SK-N-SH (cell line): Measurements from ENCODE around the gene NOP53.

ENCODE experiments used
- EP300 ChIP-seq, 2 experiments: IDR thresholded peaks; 2 replicates each; pipeline versions ENCODE4 v1.4.0 to v1.6.1; 2012; ENCODE audit warnings: borderline replicate concordance in 1 of 2, low read depth in 1 of 2, low read length in 1 of 2
- TF ChIP-seq, protein P1 (sequence below): fragments of 200-600 bp; sonication (generic); IDR thresholded peaks from 2 replicates; pipeline ENCODE4 v1.6.1; 2017; ENCODE audit warnings: antibody characterized with exemption, mild to moderate bottlenecking, moderate library complexity
- TF ChIP-seq, protein P2 (sequence below): IDR thresholded peaks from 2 replicates; pipeline ENCODE4; 2012
- TF ChIP-seq, protein P3 (sequence below): IDR thresholded peaks from 2 replicates; pipeline ENCODE4 v1.6.1; 2012; ENCODE audit warnings: mild to moderate bottlenecking, low read depth, low read length, moderate library complexity

DNA sequence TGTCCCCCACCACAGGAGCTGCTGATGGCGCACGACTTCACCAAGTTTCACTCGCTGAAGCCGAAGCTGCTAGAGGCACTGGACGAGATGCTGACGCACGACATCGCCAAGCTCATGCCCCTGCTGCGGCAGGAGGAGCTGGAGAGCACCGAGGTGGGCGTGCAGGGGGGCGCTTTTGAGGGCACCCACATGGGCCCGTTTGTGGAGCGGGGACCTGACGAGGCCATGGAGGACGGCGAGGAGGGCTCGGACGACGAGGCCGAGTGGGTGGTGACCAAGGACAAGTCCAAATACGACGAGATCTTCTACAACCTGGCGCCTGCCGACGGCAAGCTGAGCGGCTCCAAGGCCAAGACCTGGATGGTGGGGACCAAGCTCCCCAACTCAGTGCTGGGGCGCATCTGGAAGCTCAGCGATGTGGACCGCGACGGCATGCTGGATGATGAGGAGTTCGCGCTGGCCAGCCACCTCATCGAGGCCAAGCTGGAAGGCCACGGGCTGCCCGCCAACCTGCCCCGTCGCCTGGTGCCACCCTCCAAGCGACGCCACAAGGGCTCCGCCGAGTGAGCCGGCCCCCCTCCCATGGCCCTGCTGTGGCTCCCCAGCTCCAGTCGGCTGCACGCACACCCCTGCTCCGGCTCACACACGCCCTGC lies 4.4 kb upstream of the NOP53 start:
- TF ChIP-seq, protein P1, sequence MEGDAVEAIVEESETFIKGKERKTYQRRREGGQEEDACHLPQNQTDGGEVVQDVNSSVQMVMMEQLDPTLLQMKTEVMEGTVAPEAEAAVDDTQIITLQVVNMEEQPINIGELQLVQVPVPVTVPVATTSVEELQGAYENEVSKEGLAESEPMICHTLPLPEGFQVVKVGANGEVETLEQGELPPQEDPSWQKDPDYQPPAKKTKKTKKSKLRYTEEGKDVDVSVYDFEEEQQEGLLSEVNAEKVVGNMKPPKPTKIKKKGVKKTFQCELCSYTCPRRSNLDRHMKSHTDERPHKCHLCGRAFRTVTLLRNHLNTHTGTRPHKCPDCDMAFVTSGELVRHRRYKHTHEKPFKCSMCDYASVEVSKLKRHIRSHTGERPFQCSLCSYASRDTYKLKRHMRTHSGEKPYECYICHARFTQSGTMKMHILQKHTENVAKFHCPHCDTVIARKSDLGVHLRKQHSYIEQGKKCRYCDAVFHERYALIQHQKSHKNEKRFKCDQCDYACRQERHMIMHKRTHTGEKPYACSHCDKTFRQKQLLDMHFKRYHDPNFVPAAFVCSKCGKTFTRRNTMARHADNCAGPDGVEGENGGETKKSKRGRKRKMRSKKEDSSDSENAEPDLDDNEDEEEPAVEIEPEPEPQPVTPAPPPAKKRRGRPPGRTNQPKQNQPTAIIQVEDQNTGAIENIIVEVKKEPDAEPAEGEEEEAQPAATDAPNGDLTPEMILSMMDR, result no peak
- TF ChIP-seq, protein P2, sequence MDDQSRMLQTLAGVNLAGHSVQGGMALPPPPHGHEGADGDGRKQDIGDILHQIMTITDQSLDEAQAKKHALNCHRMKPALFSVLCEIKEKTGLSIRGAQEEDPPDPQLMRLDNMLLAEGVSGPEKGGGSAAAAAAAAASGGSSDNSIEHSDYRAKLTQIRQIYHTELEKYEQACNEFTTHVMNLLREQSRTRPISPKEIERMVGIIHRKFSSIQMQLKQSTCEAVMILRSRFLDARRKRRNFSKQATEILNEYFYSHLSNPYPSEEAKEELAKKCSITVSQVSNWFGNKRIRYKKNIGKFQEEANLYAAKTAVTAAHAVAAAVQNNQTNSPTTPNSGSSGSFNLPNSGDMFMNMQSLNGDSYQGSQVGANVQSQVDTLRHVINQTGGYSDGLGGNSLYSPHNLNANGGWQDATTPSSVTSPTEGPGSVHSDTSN, result no peak
- TF ChIP-seq EP300 (IDR thresholded peaks at IDR 0.05; ENCODE audit: borderline replicate concordance in 1 of 2, low read depth in 1 of 2, low read length in 1 of 2), result no peak
- TF ChIP-seq, protein P3, sequence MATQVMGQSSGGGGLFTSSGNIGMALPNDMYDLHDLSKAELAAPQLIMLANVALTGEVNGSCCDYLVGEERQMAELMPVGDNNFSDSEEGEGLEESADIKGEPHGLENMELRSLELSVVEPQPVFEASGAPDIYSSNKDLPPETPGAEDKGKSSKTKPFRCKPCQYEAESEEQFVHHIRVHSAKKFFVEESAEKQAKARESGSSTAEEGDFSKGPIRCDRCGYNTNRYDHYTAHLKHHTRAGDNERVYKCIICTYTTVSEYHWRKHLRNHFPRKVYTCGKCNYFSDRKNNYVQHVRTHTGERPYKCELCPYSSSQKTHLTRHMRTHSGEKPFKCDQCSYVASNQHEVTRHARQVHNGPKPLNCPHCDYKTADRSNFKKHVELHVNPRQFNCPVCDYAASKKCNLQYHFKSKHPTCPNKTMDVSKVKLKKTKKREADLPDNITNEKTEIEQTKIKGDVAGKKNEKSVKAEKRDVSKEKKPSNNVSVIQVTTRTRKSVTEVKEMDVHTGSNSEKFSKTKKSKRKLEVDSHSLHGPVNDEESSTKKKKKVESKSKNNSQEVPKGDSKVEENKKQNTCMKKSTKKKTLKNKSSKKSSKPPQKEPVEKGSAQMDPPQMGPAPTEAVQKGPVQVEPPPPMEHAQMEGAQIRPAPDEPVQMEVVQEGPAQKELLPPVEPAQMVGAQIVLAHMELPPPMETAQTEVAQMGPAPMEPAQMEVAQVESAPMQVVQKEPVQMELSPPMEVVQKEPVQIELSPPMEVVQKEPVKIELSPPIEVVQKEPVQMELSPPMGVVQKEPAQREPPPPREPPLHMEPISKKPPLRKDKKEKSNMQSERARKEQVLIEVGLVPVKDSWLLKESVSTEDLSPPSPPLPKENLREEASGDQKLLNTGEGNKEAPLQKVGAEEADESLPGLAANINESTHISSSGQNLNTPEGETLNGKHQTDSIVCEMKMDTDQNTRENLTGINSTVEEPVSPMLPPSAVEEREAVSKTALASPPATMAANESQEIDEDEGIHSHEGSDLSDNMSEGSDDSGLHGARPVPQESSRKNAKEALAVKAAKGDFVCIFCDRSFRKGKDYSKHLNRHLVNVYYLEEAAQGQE, result no peak
